K562 (cell line): ENCODE data around the gene SPEG.

Experiments used
- ATF6 ChIP-seq: sonication (generic); formaldehyde crosslinking; IDR thresholded peaks from 2 replicates; pipeline ENCODE4 v1.4.0; 2020; ENCODE audit warnings: mild to moderate bottlenecking, missing genetic modification reagents
- CTCF ChIP-seq, 3 experiments: IDR thresholded peaks in 2 of 3; conservative IDR thresholded peaks in 1 of 3; 2 replicates each; pipeline ENCODE4 v1.5.1; 2011 to 2012; ENCODE audit warnings: low read length in 3 of 3, mild to moderate bottlenecking in 3 of 3, control low read depth in 2 of 3, improper control_type of control experiment in 1 of 3, inconsistent platforms in 1 of 3, low read depth in 1 of 3, mixed read lengths in 1 of 3, moderate library complexity in 1 of 3; ENCODE audit not compliant: insufficient read depth in 2 of 3
- EP300 ChIP-seq: IDR thresholded peaks from 2 replicates; pipeline ENCODE4 v1.6.1; 2012; ENCODE audit warnings: low read length, improper control_type of control experiment
- POLR2AphosphoS5 ChIP-seq: IDR thresholded peaks from 2 replicates; pipeline ENCODE4 v1.6.1; 2011; ENCODE audit warnings: mild to moderate bottlenecking, low read depth, low read length, moderate library complexity; ENCODE audit not compliant: control insufficient read depth, insufficient read depth
- RFX5 ChIP-seq: IDR thresholded peaks from 2 replicates; pipeline ENCODE4 v1.6.1; 2011; ENCODE audit warnings: low read depth, mild to moderate bottlenecking, improper control_type of control experiment, low read length
- SAFB2 ChIP-seq: fragments of 200-400 bp; formaldehyde crosslinking; IDR thresholded peaks from 2 replicates; pipeline ENCODE4 v1.6.1; 2018; ENCODE audit warnings: borderline replicate concordance, low read length, low read depth, moderate library complexity; ENCODE audit not compliant: severe bottlenecking
- SNAPC5 ChIP-seq: fragments of 250-450 bp; sonication (Bioruptor Pico); IDR thresholded peaks from 2 replicates; pipeline ENCODE4 v1.8.0; 2021; ENCODE audit warnings: moderate library complexity, mild to moderate bottlenecking, inconsistent platforms
- SRSF9 ChIP-seq: fragments of 200-400 bp; formaldehyde crosslinking; IDR thresholded peaks from 2 replicates; pipeline ENCODE4 v1.6.1; 2017; ENCODE audit warnings: low read depth, low read length, borderline replicate concordance
- USF2 ChIP-seq: sonication (generic); formaldehyde crosslinking; IDR thresholded peaks from 2 replicates; pipeline ENCODE4 v1.5.0; 2020; ENCODE audit warnings: missing genetic modification reagents
- ZBTB49 ChIP-seq: sonication (generic); formaldehyde crosslinking; IDR thresholded peaks from 2 replicates; pipeline ENCODE4 v1.8.0; 2022; ENCODE audit warnings: missing genetic modification reagents, mild to moderate bottlenecking, borderline replicate concordance
- ZFP36 ChIP-seq: fragments of 150-350 bp; IDR thresholded peaks from 2 replicates; pipeline ENCODE4 v1.6.1; 2018; ENCODE audit warnings: low read length, low read depth; ENCODE audit not compliant: partially characterized antibody
- ZNF217 ChIP-seq: sonication (generic); formaldehyde crosslinking; IDR thresholded peaks from 2 replicates; pipeline ENCODE4 v1.8.0; 2022; ENCODE audit warnings: mild to moderate bottlenecking, missing genetic modification reagents
- ZNF644 ChIP-seq: fragments of 200-800 bp; sonication (Bioruptor generic); IDR thresholded peaks from 2 replicates; pipeline ENCODE4 v1.6.1; 2016; ENCODE audit warnings: low read depth, missing genetic modification characterization, missing compliant biosample characterization

GRCh38 chr2:219502618-219503017 lies 68.0 kb downstream of the SPEG start:
- TF ChIP-seq CTCF (IDR thresholded peaks at IDR 0.05 in 2 of 3, conservative IDR thresholded peaks at IDR 0.05 in 1 of 3; ENCODE audit: insufficient read depth in 2 of 3, low read depth in 1 of 3, low read length in 3 of 3) (no peak), ZFP36 (peak; percentile 67), ZNF644 (tag) (no peak), SNAPC5 (no peak), RFX5 (no peak), ZNF217 (no peak), SRSF9 (no peak), ZBTB49 (CRISPR knock-in tag) (no peak), ATF6 (CRISPR knock-in tag) (no peak), EP300 (no peak), USF2 (CRISPR knock-in tag) (no peak), SAFB2 (no peak), POLR2AphosphoS5 (no peak)
